ENCODE results near the gene SPATC1L.
"Not testable (repeated sequence)": the region's sequence is repeated elsewhere in the genome, so short reads cannot be mapped to it uniquely, and the experiment has no call there.

Gene SPATC1L

GRCh38 chr21:46144464-46145070 is 39.7 kb downstream of the SPATC1L start:
- TF ChIP-seq CTCF (conservative IDR thresholded peaks at IDR 0.05) = no peak
- no peak overlapping the region for H3K27ac ChIP-seq

- peak overlapping the region; percentile 55; the same call in 1 of the 2 replicates for H3K27ac ChIP-seq
- no peak for TF ChIP-seq CTCF (conservative IDR thresholded peaks at IDR 0.05)
Measured at GRCh38 chr21:46142582-46143473, 41.4 kb downstream of the SPATC1L start.

GRCh38 chr21:46141767-46142581 is 42.3 kb downstream of the SPATC1L start:
- no peak for TF ChIP-seq CTCF (conservative IDR thresholded peaks at IDR 0.05)
- H3K27ac ChIP-seq = no peak overlapping the region

- H3K27ac ChIP-seq = not testable (repeated sequence)
Measured at GRCh38 chr21:46140352-46141003, 43.8 kb downstream of the SPATC1L start.

GRCh38 chr21:46139686-46140085 is 44.6 kb downstream of the SPATC1L start:
- no peak for TF ChIP-seq CTCF (conservative IDR thresholded peaks at IDR 0.05)
- no peak overlapping the region for H3K27ac ChIP-seq

- TF ChIP-seq CTCF (conservative IDR thresholded peaks at IDR 0.05) = no peak
- H3K27ac ChIP-seq = no peak overlapping the region
Measured at GRCh38 chr21:46138383-46138970, 45.8 kb downstream of the SPATC1L start.

GRCh38 chr21:46137908-46138307 is 46.4 kb downstream of the SPATC1L start:
- H3K27ac ChIP-seq = no peak overlapping the region
- no peak for TF ChIP-seq CTCF (conservative IDR thresholded peaks at IDR 0.05)
